ENCODE data around the gene TGM3.

The TGM3 gene

GRCh38 chr20:2358006-2358405, 62.2 kb downstream of the TGM3 start:
- no peak for DNase-seq (ENCODE audit: low read depth)
- H3K4me3 ChIP-seq (ENCODE audit: low read depth, low read length) = no peak overlapping the region
- TF ChIP-seq CTCF (IDR thresholded peaks at IDR 0.05; ENCODE audit: low read depth, low read length, missing control alignments) = no peak
- in situ Hi-C loops (cut with HindIII; ENCODE audit: low sequenced_read_pairs) = no loop called here

DNA sequence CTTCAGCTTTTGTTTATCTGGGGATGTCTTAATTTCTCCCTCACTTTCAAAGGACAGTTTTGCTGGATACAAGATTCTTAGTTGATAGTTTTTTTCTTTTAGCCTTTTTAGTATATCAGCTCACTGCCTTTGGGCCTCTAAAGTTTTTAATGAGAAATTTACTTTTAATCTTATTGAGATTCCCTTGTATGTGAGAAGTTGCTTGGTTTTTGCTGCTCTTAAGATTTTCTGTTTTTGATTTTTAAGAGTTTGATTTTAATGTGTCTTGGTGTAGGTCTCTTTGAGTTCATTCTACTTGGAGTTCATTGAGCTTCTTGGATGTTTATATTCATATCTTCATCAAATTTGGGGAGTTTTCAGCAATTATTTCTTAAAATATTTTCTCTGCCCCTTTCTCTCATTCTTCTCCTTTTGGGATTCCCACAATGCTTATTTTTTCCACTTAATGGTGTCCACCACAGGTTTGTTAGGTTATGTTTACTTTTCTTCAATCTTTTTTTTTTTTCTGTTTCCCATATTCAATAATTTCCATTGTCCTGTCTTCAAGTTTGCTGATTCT, 65.3 kb downstream of the TGM3 start:
- in situ Hi-C loops (cut with HindIII; ENCODE audit: low sequenced_read_pairs) = no loop called here
- DNase-seq (ENCODE audit: low read depth) = no peak
- no peak for TF ChIP-seq CTCF (IDR thresholded peaks at IDR 0.05; ENCODE audit: low read depth, low read length, missing control alignments)

DNA sequence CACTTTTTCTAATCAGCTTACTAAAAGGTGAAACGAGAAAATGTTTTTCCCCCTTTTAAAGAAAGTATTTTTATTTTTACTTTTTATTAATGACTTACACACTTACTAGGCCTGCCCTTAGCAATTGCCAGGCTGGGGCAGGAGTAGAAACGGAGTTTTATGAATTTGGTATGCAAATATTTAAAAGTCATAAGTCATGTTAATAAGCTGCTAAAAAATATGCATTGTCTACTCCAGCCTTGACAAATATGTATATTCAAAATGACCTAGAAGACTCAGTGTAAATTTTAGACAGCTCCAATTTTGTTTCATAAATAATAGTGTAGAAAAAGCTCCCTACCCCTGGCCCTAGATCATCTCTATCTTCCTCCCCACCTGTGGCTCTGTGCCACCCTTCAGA, 67.4 kb downstream of the TGM3 start:
- TF ChIP-seq CTCF (IDR thresholded peaks at IDR 0.05; ENCODE audit: low read depth, low read length, missing control alignments) = no peak
- in situ Hi-C loops (cut with HindIII; ENCODE audit: low sequenced_read_pairs) = no loop called here
- no peak for DNase-seq (ENCODE audit: low read depth)
- H3K4me3 ChIP-seq (ENCODE audit: low read depth, low read length) = no peak overlapping the region

More for the DNA sequence above, 65.3 kb downstream of the TGM3 start:
- no peak overlapping the region for H3K4me3 ChIP-seq (ENCODE audit: low read depth, low read length)

GRCh38 chr20:2363587-2363986, 67.8 kb downstream of the TGM3 start:
- in situ Hi-C loops (cut with HindIII; ENCODE audit: low sequenced_read_pairs) = no loop called here
- no peak overlapping the region for H3K4me3 ChIP-seq (ENCODE audit: low read depth, low read length)
- no peak for DNase-seq (ENCODE audit: low read depth)
- no peak for TF ChIP-seq CTCF (IDR thresholded peaks at IDR 0.05; ENCODE audit: low read depth, low read length, missing control alignments)

DNA sequence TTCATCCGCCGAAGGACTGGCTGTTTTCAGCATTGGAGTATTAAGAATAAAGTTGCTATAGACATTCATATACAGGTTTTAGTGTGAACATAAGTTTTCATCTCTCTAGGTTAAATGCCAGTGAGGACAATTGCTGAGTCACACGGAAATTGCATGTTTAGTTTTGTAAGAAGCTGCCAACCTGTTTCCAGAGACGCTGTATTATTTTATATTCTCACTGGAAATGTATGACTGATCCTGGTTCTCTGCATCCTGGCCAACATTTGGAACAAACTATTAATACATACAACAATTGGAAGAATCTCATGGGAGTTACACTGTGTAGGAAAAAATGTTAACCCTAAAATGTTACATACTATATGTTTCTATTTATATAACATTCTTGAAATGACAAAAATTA, 68.2 kb downstream of the TGM3 start:
- no peak overlapping the region for H3K4me3 ChIP-seq (ENCODE audit: low read depth, low read length)
- TF ChIP-seq CTCF (IDR thresholded peaks at IDR 0.05; ENCODE audit: low read depth, low read length, missing control alignments) = no peak
- no peak for DNase-seq (ENCODE audit: low read depth)
- in situ Hi-C loops (cut with HindIII; ENCODE audit: low sequenced_read_pairs) = no loop called here

GRCh38 chr20:2365091-2365490, 69.3 kb downstream of the TGM3 start:
- in situ Hi-C loops (cut with HindIII; ENCODE audit: low sequenced_read_pairs) = no loop called here
- no peak for DNase-seq (ENCODE audit: low read depth)
- H3K4me3 ChIP-seq (ENCODE audit: low read depth, low read length) = no peak overlapping the region
- no peak for TF ChIP-seq CTCF (IDR thresholded peaks at IDR 0.05; ENCODE audit: low read depth, low read length, missing control alignments)

- in situ Hi-C loops (cut with HindIII; ENCODE audit: low sequenced_read_pairs) = no loop called here
- no peak overlapping the region for H3K4me3 ChIP-seq (ENCODE audit: low read depth, low read length)
- no peak for DNase-seq (ENCODE audit: low read depth)
- no peak for TF ChIP-seq CTCF (IDR thresholded peaks at IDR 0.05; ENCODE audit: low read depth, low read length, missing control alignments)
These were observed 69.9 kb downstream of the TGM3 start for GRCh38 chr20:2365666-2366065.

Measured in astrocyte of the cerebellum (primary cell).